Brain microvascular endothelial cell (primary cell): ENCODE data around the gene VAV1.

ENCODE experiments used
- DNase-seq: peaks from one replicate; pipeline ENCODE4 v3.0.0-alpha.2; 2020
- H3K27ac ChIP-seq: fragments of 250-450 bp; sonication (Bioruptor Pico); 2 replicates; pipeline ENCODE4 v1.5.1; 2020; ENCODE audit warnings: mild to moderate bottlenecking, moderate library complexity
- H3K27me3 ChIP-seq: fragments of 250-450 bp; sonication (Bioruptor Pico); replicated peaks from 2 replicates; pipeline ENCODE4 v1.5.1; 2020; ENCODE audit warnings: mild to moderate bottlenecking
- H3K36me3 ChIP-seq: fragments of 250-450 bp; sonication (Bioruptor Pico); replicated peaks from 2 replicates; pipeline ENCODE4 v1.5.1; 2020; ENCODE audit warnings: mild to moderate bottlenecking
- H3K4me3 ChIP-seq: 2 replicates; pipeline ENCODE4 v1.5.1; 2011; ENCODE audit warnings: low read depth, mild to moderate bottlenecking, control low read depth, low read length, moderate library complexity
- in situ Hi-C: cut with HindIII; loops from 2 replicates; pipeline ENCODE4 v1.10.0; 2017; ENCODE audit warnings: low sequenced_read_pairs, low pct_ligation_motif_present
- TF ChIP-seq, protein P1 (sequence below): IDR thresholded peaks from 2 replicates; pipeline ENCODE4 v1.5.1; 2011; ENCODE audit warnings: low read depth, mild to moderate bottlenecking, moderate library complexity, low read length, control low read depth, inconsistent platforms; ENCODE audit errors: missing control alignments

VAV1 gene

GRCh38 chr19:6736169-6736916 lies 36.2 kb upstream of the VAV1 start:
- H3K36me3 ChIP-seq, result peaks cover 9% of the 10 kb centered on the region
- TF ChIP-seq, protein P1, sequence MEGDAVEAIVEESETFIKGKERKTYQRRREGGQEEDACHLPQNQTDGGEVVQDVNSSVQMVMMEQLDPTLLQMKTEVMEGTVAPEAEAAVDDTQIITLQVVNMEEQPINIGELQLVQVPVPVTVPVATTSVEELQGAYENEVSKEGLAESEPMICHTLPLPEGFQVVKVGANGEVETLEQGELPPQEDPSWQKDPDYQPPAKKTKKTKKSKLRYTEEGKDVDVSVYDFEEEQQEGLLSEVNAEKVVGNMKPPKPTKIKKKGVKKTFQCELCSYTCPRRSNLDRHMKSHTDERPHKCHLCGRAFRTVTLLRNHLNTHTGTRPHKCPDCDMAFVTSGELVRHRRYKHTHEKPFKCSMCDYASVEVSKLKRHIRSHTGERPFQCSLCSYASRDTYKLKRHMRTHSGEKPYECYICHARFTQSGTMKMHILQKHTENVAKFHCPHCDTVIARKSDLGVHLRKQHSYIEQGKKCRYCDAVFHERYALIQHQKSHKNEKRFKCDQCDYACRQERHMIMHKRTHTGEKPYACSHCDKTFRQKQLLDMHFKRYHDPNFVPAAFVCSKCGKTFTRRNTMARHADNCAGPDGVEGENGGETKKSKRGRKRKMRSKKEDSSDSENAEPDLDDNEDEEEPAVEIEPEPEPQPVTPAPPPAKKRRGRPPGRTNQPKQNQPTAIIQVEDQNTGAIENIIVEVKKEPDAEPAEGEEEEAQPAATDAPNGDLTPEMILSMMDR, result peak; percentile 88
- peak overlapping the region; percentile 85 for H3K4me3 ChIP-seq
- in situ Hi-C loops, result no loop called here
- H3K27me3 ChIP-seq, result no peaks in the 10 kb centered on the region
- peak; percentile 84 for DNase-seq
- peak overlapping the region; percentile 98 for H3K27ac ChIP-seq

- TF ChIP-seq, protein P1, result no peak
- peaks cover 5% of the 10 kb centered on the region for H3K36me3 ChIP-seq
- no peak for DNase-seq
- in situ Hi-C loops, result no loop called here
- peak overlapping the region; percentile 85 for H3K4me3 ChIP-seq
- H3K27me3 ChIP-seq, result no peaks in the 10 kb centered on the region
- peak overlapping the region; percentile 98 for H3K27ac ChIP-seq
Observed at GRCh38 chr19:6736917-6737283, 35.6 kb upstream of the VAV1 start.

GRCh38 chr19:6737284-6737872 lies 35.1 kb upstream of the VAV1 start, which contains the start of gene GPR108:
Gene GPR108 (minus strand): TSS chr19:6737580. CDS start chr19:6737576, 4 bp downstream.
- H3K27me3 ChIP-seq, result no peaks in the 10 kb centered on the region
- TF ChIP-seq, protein P1, result no peak
- in situ Hi-C loops, result no loop called here
- peaks cover 2% of the 10 kb centered on the region for H3K36me3 ChIP-seq
- H3K4me3 ChIP-seq, result peak within 1 kb of the TSS; percentile 85
- peak within 1 kb of the TSS; percentile 98 for H3K27ac ChIP-seq
- DNase-seq, result peak; percentile 100

- H3K4me3 ChIP-seq, result no peak overlapping the region
- TF ChIP-seq, protein P1, result peak; percentile 84
- H3K27me3 ChIP-seq, result no peaks in the 10 kb centered on the region
- H3K27ac ChIP-seq, result peak overlapping the region; percentile 21
- peak; percentile 88 for DNase-seq
- in situ Hi-C loops, result no loop called here
- peaks cover 4% of the 10 kb centered on the region for H3K36me3 ChIP-seq
Observed at GRCh38 chr19:6737873-6738786, 34.4 kb upstream of the VAV1 start.

GRCh38 chr19:6738787-6739389 lies 33.6 kb upstream of the VAV1 start:
- H3K27ac ChIP-seq, result peak overlapping the region; percentile 21
- in situ Hi-C loops, result no loop called here
- DNase-seq, result no peak

More at GRCh38 chr19:6738787-6739389, 33.6 kb upstream of the VAV1 start:
- peaks cover 10% of the 10 kb centered on the region for H3K36me3 ChIP-seq
- no peaks in the 10 kb centered on the region for H3K27me3 ChIP-seq
- H3K4me3 ChIP-seq, result peak overlapping the region; percentile 38
- TF ChIP-seq, protein P1, result no peak
